Gastrocnemius medialis (tissue), 4 donors: ENCODE results near the gene ARVCF.

ENCODE experiments used
- CTCF ChIP-seq, 5 experiments: fragments of 450-650 bp in 3 of 5; fragments of 200-600 bp in 2 of 5; sonication (generic) in 2 of 5; IDR thresholded peaks in 4 of 5; conservative IDR thresholded peaks in 1 of 5; 1 replicate in 4 of 5; 2 replicates in 1 of 5; pipeline ENCODE4 v1.5.1; 2016 to 2019; ENCODE audit warnings: antibody characterized with exemption in 5 of 5, mild to moderate bottlenecking in 3 of 5, moderate library complexity in 3 of 5
- POLR2A ChIP-seq, 2 donors: fragments of 450-650 bp; IDR thresholded peaks; one replicate each; pipeline ENCODE4 v1.6.1; 2017; ENCODE audit warnings: antibody characterized with exemption in 2 of 2, mild to moderate bottlenecking in 2 of 2, moderate library complexity in 2 of 2

GRCh38 chr22:20057596-20058268 lies 41.1 kb upstream of the ARVCF start:
- TF ChIP-seq CTCF (IDR thresholded peaks at IDR 0.05 in 4 of 5, conservative IDR thresholded peaks at IDR 0.05 in 1 of 5) (no peak), POLR2A (IDR thresholded peaks at IDR 0.05) (no peak)
